Retinal pigment epithelial cell (primary cell): Measurements from ENCODE around the gene FMN1.

Experiments
- DNase-seq: peaks from one replicate; pipeline ENCODE4 v3.0.0-alpha.2; 2010; ENCODE audit warnings: low read depth
- H3K4me3 ChIP-seq: 2 replicates; pipeline ENCODE4 v1.5.1; 2011; ENCODE audit warnings: mild to moderate bottlenecking, low read length, control low read depth, moderate library complexity
- CTCF ChIP-seq: conservative IDR thresholded peaks from 2 replicates; pipeline ENCODE4 v1.5.1; 2011; ENCODE audit warnings: low read depth, low read length, control low read depth, inconsistent platforms

Gene FMN1

GRCh38 chr15:33207646-33208045 is 13.1 kb upstream of the FMN1 start:
- H3K4me3 ChIP-seq, result no peak overlapping the region
- TF ChIP-seq CTCF, result no peak
- DNase-seq, result no peak

GRCh38 chr15:33206366-33206765 is 11.9 kb upstream of the FMN1 start:
- no peak for DNase-seq
- H3K4me3 ChIP-seq, result no peak overlapping the region
- TF ChIP-seq CTCF, result no peak

GRCh38 chr15:33204926-33205325 is 10.4 kb upstream of the FMN1 start:
- no peak overlapping the region for H3K4me3 ChIP-seq
- no peak for TF ChIP-seq CTCF
- no peak for DNase-seq

GRCh38 chr15:33204087-33204486 is 9.6 kb upstream of the FMN1 start:
- DNase-seq, result no peak
- no peak overlapping the region for H3K4me3 ChIP-seq
- no peak for TF ChIP-seq CTCF

GRCh38 chr15:33201491-33202231 is 7.1 kb upstream of the FMN1 start:
- H3K4me3 ChIP-seq, result peak overlapping the region; percentile 31
- peak; percentile 36 for TF ChIP-seq CTCF
- peak; percentile 20 for DNase-seq

GRCh38 chr15:33200903-33201302 is 6.4 kb upstream of the FMN1 start:
- TF ChIP-seq CTCF, result no peak
- H3K4me3 ChIP-seq, result peak overlapping the region; percentile 31
- DNase-seq, result peak; percentile 41

- no peak overlapping the region for H3K4me3 ChIP-seq
- TF ChIP-seq CTCF, result no peak
- no peak for DNase-seq
Observed at GRCh38 chr15:33200444-33200843, 5.9 kb upstream of the FMN1 start.
